GM12878 (cell line): Measurements from ENCODE around the gene VIL1. TPM values are rescaled to one million over a fixed set of nuclear protein-coding genes. Genes with fewer than 3 reads are reported as not detected.

ENCODE experiments used
- ATAC-seq: fragments of 200-7000 bp; cut with Tn5 transposase; 3 replicates; pipeline ENCODE4 v1.9.1; 2020; ENCODE audit warnings: mild to moderate bottlenecking, moderate library complexity
- BruUV-seq: library from RNA; stranded (reverse); fragments of 400-500 nt; replicated peaks from 2 replicates; lab custom pipeline; 2021; lab: Mats Ljungman, UMichigan
- CTCF ChIA-PET: fragments of 300-600 bp; sonication (Branson Sonifier 250); formaldehyde crosslinking; extraction: SDS; loops from one replicate; lab custom pipeline; 2021; ENCODE audit warnings: inconsistent platforms; lab: Yijun Ruan, JAX
- POLR2A ChIA-PET: fragments of 350-600 bp; formaldehyde crosslinking; extraction: SDS; loops from one replicate; lab custom pipeline; 2021; ENCODE audit warnings: inconsistent platforms; lab: Charles Lee
- RAD21 ChIA-PET: fragments of 300-600 bp; sonication (Branson Sonifier 250); formaldehyde crosslinking; loops from one replicate; lab custom pipeline; 2023; ENCODE audit warnings: antibody characterized with exemption; ENCODE audit not compliant: unreplicated experiment; lab: Charles Lee
- SMC1A ChIA-PET: fragments of 300-600 bp; sonication (Branson Sonifier 250); formaldehyde crosslinking; loops from one replicate; lab custom pipeline; 2023; ENCODE audit not compliant: unreplicated experiment, uncharacterized antibody; lab: Charles Lee
- DNase-seq: peaks from one replicate; pipeline ENCODE4 v3.0.0-alpha.2; 2011; ENCODE audit warnings: low read depth, low spot score
- FAIRE-seq: peaks from 3 replicates; lab custom pipeline; 2011; peaks lifted over from hg19 to GRCh38; lab: Jason Lieb, UNC
- H2AFZ ChIP-seq: 2 replicates; pipeline ENCODE4 v1.6.0; 2011; ENCODE audit warnings: low read depth, low read length, control low read depth; ENCODE audit not compliant: control insufficient read depth
- H3K27ac ChIP-seq: 2 replicates; pipeline ENCODE4 v1.5.1; 2011; ENCODE audit warnings: control low read depth; ENCODE audit not compliant: control insufficient read depth, insufficient read depth
- H3K27me3 ChIP-seq, 2 experiments: replicated peaks in 1 of 2; 2 replicates each; pipeline versions ENCODE4 v1.6.0 to v1.6.1; 2011; ENCODE audit warnings: low read length in 1 of 2; ENCODE audit not compliant: control insufficient read depth in 2 of 2, insufficient read depth in 2 of 2
- H3K36me3 ChIP-seq, 2 experiments: 2 replicates each; pipeline ENCODE4 v1.5.1; 2011; ENCODE audit warnings: low read length in 1 of 2; ENCODE audit not compliant: control insufficient read depth in 2 of 2, insufficient read depth in 2 of 2
- H3K4me1 ChIP-seq: 2 replicates; pipeline ENCODE4 v1.6.1; 2011; ENCODE audit warnings: mild to moderate bottlenecking, low read length, moderate library complexity, mixed read lengths; ENCODE audit not compliant: control insufficient read depth, insufficient read depth
- H3K4me2 ChIP-seq: 2 replicates; pipeline ENCODE4 v1.6.0; 2011; ENCODE audit warnings: control low read depth; ENCODE audit not compliant: control insufficient read depth, insufficient read depth
- H3K4me3 ChIP-seq: fragments of 200-600 bp; sonication (generic); 2 replicates; pipeline ENCODE4 v1.5.1; 2016
- H3K79me2 ChIP-seq: 2 replicates; pipeline ENCODE4 v1.6.0; 2011; ENCODE audit warnings: low read length; ENCODE audit not compliant: control insufficient read depth, insufficient read depth
- H3K9ac ChIP-seq: 2 replicates; pipeline ENCODE4 v1.8.0; 2011; ENCODE audit warnings: low read length, control low read depth, mixed read lengths; ENCODE audit not compliant: control insufficient read depth, insufficient read depth
- H3K9me3 ChIP-seq: replicated peaks from 3 replicates; pipeline ENCODE4 v1.5.1; 2011; ENCODE audit warnings: mild to moderate bottlenecking, low read length; ENCODE audit not compliant: control insufficient read depth, insufficient read depth
- H4K20me1 ChIP-seq: 2 replicates; pipeline ENCODE4 v1.6.0; 2011; ENCODE audit not compliant: control insufficient read depth, insufficient read depth
- CHD4 ChIP-seq: fragments of 200-600 bp; sonication (generic); IDR thresholded peaks from 2 replicates; pipeline ENCODE4 v1.6.1; 2016; ENCODE audit warnings: mild to moderate bottlenecking
- NR2F1 ChIP-seq: fragments of 450-650 bp; conservative IDR thresholded peaks from 2 replicates; pipeline ENCODE4 v1.6.1; 2017; ENCODE audit warnings: mild to moderate bottlenecking
- TBL1XR1 ChIP-seq: IDR thresholded peaks from 2 replicates; pipeline ENCODE4 v1.6.1; 2012; ENCODE audit warnings: low read depth, low read length, improper control_type of control experiment
- WGBS: methylation state at CpG from one replicate; pipeline ENCODE4 v1.1.6; 2016; ENCODE audit warnings: low lambda C conversion rate; ENCODE audit not compliant: insufficient replicate concordance, insufficient coverage; ENCODE audit errors: missing lambda C conversion rate; 5-methylcytosine and 5-hydroxymethylcytosine counted together
- in situ Hi-C: fragments of 300-500 bp; cut with MboI; formaldehyde crosslinking; loops from 9 replicates; pipeline ENCODE4 v1.14.3; 2018; ENCODE audit warnings: mixed read lengths
- intact Hi-C: fragments of 100-400 bp; cut with micrococcal nuclease; formaldehyde crosslinking; loops from one replicate; pipeline ENCODE4 v1.14.2; 2022; ENCODE audit not compliant: unreplicated experiment
- polyA plus RNA-seq, 11 experiments: library from polyadenylated mRNA; depleted of rRNA in 4 of 11; unstranded in 6 of 11; stranded (reverse) in 5 of 11; fragments of >200 nt; fragmentation: Nextera tagmentation in 4 of 11; fragmentation: Illumina TruSeq in 1 of 11; extraction: Ambion mirVana in 4 of 11; extraction: Trizol in 1 of 11; gene quantifications; 1 replicate in 1 of 11; 2 replicates in 10 of 11; pipeline versions ENCODE4 v1.2.1 to v1.2.3, GENCODE V29; 2011 to 2016; ENCODE audit warnings: inconsistent platforms in 2 of 11, missing spikeins in 2 of 11, low read depth in 1 of 11
- total RNA-seq, 4 experiments: library from RNA; depleted of rRNA in 3 of 4; stranded (reverse); fragments of >200 nt in 3 of 4; fragmentation: Illumina TruSeq in 1 of 4; extraction: Trizol in 1 of 4; gene quantifications; 2 replicates each; pipeline versions ENCODE4 v1.2.1 to v1.2.3, GENCODE V29; 2013 to 2021
- TF ChIP-seq, protein P1 (sequence below): fragments of 450-650 bp; IDR thresholded peaks from 2 replicates; pipeline ENCODE4 v1.6.1; 2017; ENCODE audit warnings: mild to moderate bottlenecking, moderate library complexity

Gene VIL1
- total and polyA plus RNA-seq, 10 of the 15 experiments (the other 5 are each of a cell fraction or from before 2014, with no cell fraction given), result 0.03 to 1.9 (median 0.33) TPM

DNA sequence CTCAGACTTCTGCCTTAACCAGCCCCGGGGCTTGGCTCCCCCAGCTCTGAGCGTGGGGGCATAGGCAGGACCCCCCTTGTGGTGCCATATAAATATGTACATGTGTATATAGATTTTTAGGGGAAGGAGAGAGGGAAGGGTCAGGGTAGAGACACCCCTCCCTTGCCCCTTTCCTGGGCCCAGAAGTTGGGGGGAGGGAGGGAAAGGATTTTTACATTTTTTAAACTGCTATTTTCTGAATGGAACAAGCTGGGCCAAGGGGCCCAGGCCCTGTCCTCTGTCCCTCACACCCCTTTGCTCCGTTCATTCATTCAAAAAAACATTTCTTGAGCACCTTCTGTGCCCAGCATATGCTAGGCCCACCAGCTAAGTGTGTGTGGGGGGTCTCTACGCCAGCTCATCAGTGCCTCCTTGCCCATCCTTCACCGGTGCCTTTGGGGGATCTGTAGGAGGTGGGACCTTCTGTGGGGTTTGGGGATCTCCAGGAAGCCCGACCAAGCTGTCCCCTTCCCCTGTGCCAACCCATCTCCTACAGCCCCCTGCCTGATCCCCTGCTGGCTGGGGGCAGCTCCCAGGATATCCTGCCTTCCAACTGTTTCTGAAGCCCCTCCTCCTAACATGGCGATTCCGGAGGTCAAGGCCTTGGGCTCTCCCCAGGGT lies 13.7 kb upstream of the VIL1 start:
- Histone ChIP-seq H3K27ac (peak overlapping the region; percentile 30), H3K79me2 (peaks cover 20% of the 10 kb centered on the region), H3K4me1 (peaks cover 32% of the 10 kb centered on the region), H4K20me1 (peaks cover 4% of the 10 kb centered on the region; the same call in 1 of the 2 replicates), H3K9ac (no peak overlapping the region), H3K9me3 (no peaks in the 10 kb centered on the region), H3K36me3 (peaks cover 7 to 10% of the 10 kb centered on the region in 2 experiments; a peak in 3 of 4 replicates), H2AFZ (no peak overlapping the region), H3K27me3 (no peaks in the 10 kb centered on the region), H3K4me2 (peak overlapping the region; percentile 77), H3K4me3 (peak overlapping the region; percentile 73; the same call in 1 of the 2 replicates)
- 61% methylated on average over 8 of the region's 8 CpGs for WGBS
- ATAC-seq (no peak), DNase-seq (no peak), FAIRE-seq (no peak)
- in situ Hi-C loops (loop anchor here (5.0 to 10.0 kb wide), 2 partner anchors 242 to 440 kb away; no protein-coding TSS in a partner anchor), intact Hi-C loops (no loop called here)
- TF ChIP-seq TBL1XR1 (no peak), NR2F1 (0 out of 2 replicates have a peak, but pooled peaks have one; percentile 15), CHD4 (no peak)
- TF ChIP-seq, protein P1, sequence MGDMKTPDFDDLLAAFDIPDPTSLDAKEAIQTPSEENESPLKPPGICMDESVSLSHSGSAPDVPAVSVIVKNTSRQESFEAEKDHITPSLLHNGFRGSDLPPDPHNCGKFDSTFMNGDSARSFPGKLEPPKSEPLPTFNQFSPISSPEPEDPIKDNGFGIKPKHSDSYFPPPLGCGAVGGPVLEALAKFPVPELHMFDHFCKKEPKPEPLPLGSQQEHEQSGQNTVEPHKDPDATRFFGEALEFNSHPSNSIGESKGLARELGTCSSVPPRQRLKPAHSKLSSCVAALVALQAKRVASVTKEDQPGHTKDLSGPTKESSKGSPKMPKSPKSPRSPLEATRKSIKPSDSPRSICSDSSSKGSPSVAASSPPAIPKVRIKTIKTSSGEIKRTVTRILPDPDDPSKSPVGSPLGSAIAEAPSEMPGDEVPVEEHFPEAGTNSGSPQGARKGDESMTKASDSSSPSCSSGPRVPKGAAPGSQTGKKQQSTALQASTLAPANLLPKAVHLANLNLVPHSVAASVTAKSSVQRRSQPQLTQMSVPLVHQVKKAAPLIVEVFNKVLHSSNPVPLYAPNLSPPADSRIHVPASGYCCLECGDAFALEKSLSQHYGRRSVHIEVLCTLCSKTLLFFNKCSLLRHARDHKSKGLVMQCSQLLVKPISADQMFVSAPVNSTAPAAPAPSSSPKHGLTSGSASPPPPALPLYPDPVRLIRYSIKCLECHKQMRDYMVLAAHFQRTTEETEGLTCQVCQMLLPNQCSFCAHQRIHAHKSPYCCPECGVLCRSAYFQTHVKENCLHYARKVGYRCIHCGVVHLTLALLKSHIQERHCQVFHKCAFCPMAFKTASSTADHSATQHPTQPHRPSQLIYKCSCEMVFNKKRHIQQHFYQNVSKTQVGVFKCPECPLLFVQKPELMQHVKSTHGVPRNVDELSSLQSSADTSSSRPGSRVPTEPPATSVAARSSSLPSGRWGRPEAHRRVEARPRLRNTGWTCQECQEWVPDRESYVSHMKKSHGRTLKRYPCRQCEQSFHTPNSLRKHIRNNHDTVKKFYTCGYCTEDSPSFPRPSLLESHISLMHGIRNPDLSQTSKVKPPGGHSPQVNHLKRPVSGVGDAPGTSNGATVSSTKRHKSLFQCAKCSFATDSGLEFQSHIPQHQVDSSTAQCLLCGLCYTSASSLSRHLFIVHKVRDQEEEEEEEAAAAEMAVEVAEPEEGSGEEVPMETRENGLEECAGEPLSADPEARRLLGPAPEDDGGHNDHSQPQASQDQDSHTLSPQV, result no peak
- ChIA-PET CTCF (interaction anchor here (0.7 to 4.8 kb wide), 9 partner anchors 9 to 243 kb away, joined by 3 to 22 read pairs (median 3); partner anchors contain the start of gene CATIP), POLR2A (interaction anchor here (0.5 to 2.5 kb wide), 3 partner anchors 9 to 49 kb away, joined by 3 to 8 read pairs (median 8); partner anchors contain the start of gene CATIP), RAD21 (interaction anchor here (1.0 to 2.4 kb wide), 2 partner anchors 9 to 132 kb away, joined by 4 to 8 read pairs; no protein-coding TSS in a partner anchor), SMC1A (interaction anchor here (1.1 to 1.2 kb wide), 2 partner anchors 61 to 74 kb away, joined by 3 to 4 read pairs; no protein-coding TSS in a partner anchor)
- TSS peak; percentile 48 for BruUV-seq
